Esophagus squamous epithelium (tissue), 5 donors: ENCODE measurements around the gene DYDC2. TPM values are rescaled to one million over a fixed set of nuclear protein-coding genes. Genes with fewer than 3 reads are reported as not detected.

Source experiments
- DNase-seq: peaks from one replicate; lab custom pipeline; 2025; lab: John Stamatoyannopoulos, UW
- H3K27ac ChIP-seq, 4 donors: fragments of 200-600 bp; sonication (generic); one replicate each; pipeline ENCODE4 v1.5.1; 2016 to 2019; ENCODE audit warnings: mild to moderate bottlenecking in 1 of 4
- H3K27me3 ChIP-seq, 4 donors: fragments of 200-600 bp; sonication (generic); 1 replicate in 3 of 4; 2 replicates in 1 of 4; pipeline versions ENCODE4 v1.5.1 to v1.6.0; 2017 to 2021; ENCODE audit warnings: antibody characterized with exemption in 1 of 4
- H3K36me3 ChIP-seq, 3 donors: fragments of 200-600 bp; sonication (generic); one replicate each; pipeline ENCODE4 v1.5.1; 2016 to 2019
- H3K4me1 ChIP-seq, 3 donors: fragments of 200-600 bp; sonication (generic); one replicate each; pipeline ENCODE4 v1.5.1; 2017 to 2019
- H3K4me3 ChIP-seq, 4 donors: fragments of 200-600 bp; sonication (generic); 1 replicate in 3 of 4; 2 replicates in 1 of 4; pipeline ENCODE4 v1.5.1; 2016 to 2019; ENCODE audit warnings: mild to moderate bottlenecking in 2 of 4, moderate library complexity in 1 of 4
- H3K9me3 ChIP-seq, 3 donors: fragments of 200-600 bp; sonication (generic); one replicate each; pipeline ENCODE4 v1.5.1; 2016 to 2019
- CTCF ChIP-seq, 6 experiments: fragments of 450-650 bp in 4 of 6; fragments of 200-600 bp in 2 of 6; sonication (generic) in 2 of 6; IDR thresholded peaks; one replicate each; pipeline ENCODE4 v1.5.1; 2016 to 2019; ENCODE audit warnings: antibody characterized with exemption in 6 of 6, mild to moderate bottlenecking in 4 of 6, moderate library complexity in 4 of 6
- POLR2A ChIP-seq, 4 donors: fragments of 450-650 bp; IDR thresholded peaks; one replicate each; pipeline ENCODE4 v1.6.1; 2017; ENCODE audit warnings: antibody characterized with exemption in 4 of 4, mild to moderate bottlenecking in 4 of 4, moderate library complexity in 3 of 4
- WGBS, 2 donors: methylation state at CpG; one replicate each; pipeline ENCODE4 v1.1.5; 2018; 5-methylcytosine and 5-hydroxymethylcytosine counted together
- intact Hi-C: fragments of 100-400 bp; cut with DNase I; formaldehyde crosslinking; loops from one replicate; pipeline ENCODE4 v1.15.0; 2022
- total RNA-seq, 4 donors: library from RNA; depleted of rRNA; stranded (reverse); fragments of >200 nt; gene quantifications; one replicate each; pipeline ENCODE4 v1.1.0, GENCODE V29; 2016
- donor health status: DM: yes; HTN: yes; CAD: no.

The DYDC2 gene
- total RNA-seq, 4 donors from 2014 or later = 0.15 TPM; not detected in 3

DNA sequence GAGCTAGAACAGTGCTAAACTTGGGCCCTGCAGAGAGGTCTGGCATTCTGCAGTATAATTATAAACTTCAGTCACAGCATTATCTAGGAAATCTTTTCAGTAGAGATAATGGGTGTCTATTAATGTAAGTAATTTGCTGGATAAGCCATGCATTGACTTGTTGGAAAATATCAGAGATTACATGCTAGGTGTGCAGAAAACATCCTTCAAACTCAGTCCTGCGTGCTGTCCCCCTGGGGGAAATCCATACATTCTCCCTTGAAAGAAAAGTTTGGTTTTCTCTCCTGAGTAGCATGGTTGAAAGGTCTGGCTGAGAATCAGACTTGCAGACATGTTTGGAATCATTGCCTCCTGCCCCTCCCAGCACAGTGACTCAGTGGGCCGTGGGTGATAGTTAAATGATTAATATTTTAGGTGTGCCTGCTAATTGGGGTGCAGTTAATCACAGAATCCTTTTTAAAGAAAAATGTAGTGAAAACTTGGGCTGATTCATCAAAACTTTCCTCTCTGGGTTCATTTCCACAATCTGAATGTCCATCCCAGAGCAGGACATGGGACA, 37.9 kb downstream of the DYDC2 start:
- peak overlapping the region in 2 of 4 donors; percentile 44 to 70 for H3K27ac ChIP-seq
- TF ChIP-seq POLR2A (IDR thresholded peaks at IDR 0.05) = no peak
- H3K36me3 ChIP-seq = no peaks in the 10 kb centered on the region
- H3K27me3 ChIP-seq = no peaks in the 10 kb centered on the region
- H3K9me3 ChIP-seq = no peaks in the 10 kb centered on the region
- intact Hi-C loops = no loop called here
- H3K4me3 ChIP-seq = no peak overlapping the region
- H3K4me1 ChIP-seq = peaks cover 0 to 31% (median 12%) of the 10 kb centered on the region in 3 donors
- 44 to 73% methylated on average over 1 to 2 of the region's 2 CpGs for WGBS, 2 donors
- no peak for DNase-seq

GRCh38 chr10:80397014-80397413, 40.4 kb downstream of the DYDC2 start:
- TF ChIP-seq POLR2A (IDR thresholded peaks at IDR 0.05) = no peak
- TF ChIP-seq CTCF (IDR thresholded peaks at IDR 0.05) = no peak
- DNase-seq = no peak
- Histone ChIP-seq H3K27ac (no peak overlapping the region), H3K4me1 (peaks cover 0 to 49% (median 14%) of the 10 kb centered on the region in 3 donors), H3K9me3 (no peaks in the 10 kb centered on the region), H3K4me3 (no peak overlapping the region), H3K27me3 (no peaks in the 10 kb centered on the region), H3K36me3 (no peaks in the 10 kb centered on the region)
- intact Hi-C loops = no loop called here
- WGBS, 2 donors = 86 to 88% methylated on average over 2 of the region's 2 CpGs

DNA sequence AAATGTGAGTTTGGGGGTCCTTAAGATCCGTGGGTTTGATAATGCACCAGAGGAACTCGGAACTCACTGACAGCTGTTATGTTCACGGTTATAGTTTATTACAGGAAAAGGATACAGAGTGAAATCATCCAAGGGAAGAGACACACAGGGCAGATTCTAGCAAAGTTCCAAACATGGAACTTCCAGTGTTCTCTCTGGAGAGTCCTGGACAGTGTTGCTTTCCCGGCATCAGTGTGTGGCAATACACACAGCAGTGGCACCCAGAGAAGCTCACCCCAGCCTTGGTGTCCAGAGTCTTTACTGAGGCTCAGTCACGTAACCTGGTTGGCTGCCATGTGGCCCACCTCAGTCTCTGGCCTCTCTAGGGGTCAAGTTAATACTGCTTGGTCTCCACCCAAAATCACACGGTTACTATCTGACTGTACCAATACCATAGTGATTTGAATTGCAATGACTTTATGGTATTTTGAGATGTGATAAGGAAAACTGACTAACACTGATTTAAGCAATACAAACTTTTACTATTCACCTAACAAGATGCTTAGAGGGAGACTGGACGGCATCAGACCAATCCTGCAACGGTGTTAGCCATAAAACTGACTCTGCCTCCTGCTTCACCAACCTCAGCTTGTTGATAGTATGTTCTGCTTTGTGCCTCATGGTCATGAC, 43.7 kb downstream of the DYDC2 start:
- peaks cover 0 to 26% (median 3%) of the 10 kb centered on the region in 3 donors for H3K4me1 ChIP-seq
- intact Hi-C loops = no loop called here
- DNase-seq = no peak
- no peak overlapping the region for H3K27ac ChIP-seq
- no peak for TF ChIP-seq POLR2A (IDR thresholded peaks at IDR 0.05)
- no peak for TF ChIP-seq CTCF (IDR thresholded peaks at IDR 0.05)
- 66 to 67% methylated on average over 8 of the region's 8 CpGs for WGBS, 2 donors
- H3K36me3 ChIP-seq = no peaks in the 10 kb centered on the region
- H3K4me3 ChIP-seq = no peak overlapping the region
- H3K27me3 ChIP-seq = no peaks in the 10 kb centered on the region
- H3K9me3 ChIP-seq = no peaks in the 10 kb centered on the region

GRCh38 chr10:80405035-80405434, 48.5 kb downstream of the DYDC2 start:
- 15 to 50% methylated on average over 1 of the region's 1 CpG for WGBS, 2 donors
- Histone ChIP-seq H3K27ac (no peak overlapping the region), H3K36me3 (no peaks in the 10 kb centered on the region), H3K9me3 (no peaks in the 10 kb centered on the region), H3K4me1 (peaks cover 17 to 55% (median 20%) of the 10 kb centered on the region in 3 donors), H3K27me3 (no peaks in the 10 kb centered on the region), H3K4me3 (no peak overlapping the region)
- no peak for TF ChIP-seq CTCF (IDR thresholded peaks at IDR 0.05)
- TF ChIP-seq POLR2A (IDR thresholded peaks at IDR 0.05) = no peak
- intact Hi-C loops = no loop called here
- no peak for DNase-seq

GRCh38 chr10:80405626-80406025, 49.0 kb downstream of the DYDC2 start:
- H3K4me1 ChIP-seq = peaks cover 21 to 55% (median 26%) of the 10 kb centered on the region in 3 donors
- no peak overlapping the region for H3K4me3 ChIP-seq
- WGBS, 2 donors = 62 to 73% methylated on average over 4 of the region's 4 CpGs
- no peaks in the 10 kb centered on the region for H3K9me3 ChIP-seq
- intact Hi-C loops = no loop called here
- H3K27me3 ChIP-seq = no peaks in the 10 kb centered on the region
- H3K36me3 ChIP-seq = no peaks in the 10 kb centered on the region
- no peak overlapping the region for H3K27ac ChIP-seq
- no peak for TF ChIP-seq CTCF (IDR thresholded peaks at IDR 0.05)
- no peak for TF ChIP-seq POLR2A (IDR thresholded peaks at IDR 0.05)
- DNase-seq = no peak
